HUES64 (cell line): ENCODE results near the gene NEU3.
"Not testable (repeated sequence)": the region's sequence is repeated elsewhere in the genome, so short reads cannot be mapped to it uniquely, and the experiment has no call there.

Experiments used
- H3K27ac ChIP-seq: 2 replicates; pipeline ENCODE4 v1.7.0; 2013; ENCODE audit warnings: low read depth, low read length, inconsistent platforms
- H3K27me3 ChIP-seq: 2 replicates; pipeline ENCODE4 v1.6.1; 2013; ENCODE audit warnings: mild to moderate bottlenecking, low read length; ENCODE audit not compliant: insufficient read depth
- H3K36me3 ChIP-seq: 2 replicates; pipeline ENCODE4 v1.6.1; 2013; ENCODE audit warnings: mild to moderate bottlenecking, low read length; ENCODE audit not compliant: insufficient read depth
- H3K4me1 ChIP-seq: 2 replicates; pipeline ENCODE4 v1.6.1; 2013; ENCODE audit warnings: mild to moderate bottlenecking, low read length, moderate library complexity; ENCODE audit not compliant: insufficient read depth
- H3K4me3 ChIP-seq: 2 replicates; pipeline ENCODE4 v1.5.1; 2013; ENCODE audit warnings: mild to moderate bottlenecking, low read length, moderate library complexity
- H3K9ac ChIP-seq: 2 replicates; pipeline ENCODE4 v1.6.1; 2013; ENCODE audit warnings: mild to moderate bottlenecking, low read depth, low read length
- H3K9me3 ChIP-seq: 2 replicates; pipeline ENCODE4 v1.6.1; 2013; ENCODE audit warnings: low read depth, low read length; ENCODE audit not compliant: insufficient read depth
- WGBS: fragments of 150-250, 120-280 bp; methylation state at CpG from one replicate; pipeline ENCODE4 v1.1.7; 2013; ENCODE audit warnings: missing lambda C conversion rate; 5-methylcytosine and 5-hydroxymethylcytosine counted together

The NEU3 gene

GRCh38 chr11:75029836-75030631 is 41.3 kb downstream of the NEU3 start:
- H3K9ac ChIP-seq, result no peak overlapping the region
- H3K36me3 ChIP-seq, result no peaks in the 10 kb centered on the region
- no peak overlapping the region for H3K27ac ChIP-seq
- no peaks in the 10 kb centered on the region for H3K9me3 ChIP-seq
- WGBS, result 80% methylated on average over 6 of the region's 6 CpGs
- no peaks in the 10 kb centered on the region for H3K4me1 ChIP-seq
- no peak overlapping the region for H3K4me3 ChIP-seq
- H3K27me3 ChIP-seq, result no peaks in the 10 kb centered on the region

- 81% methylated on average over 4 of the region's 4 CpGs for WGBS
- no peaks in the 10 kb centered on the region for H3K36me3 ChIP-seq
- no peak overlapping the region for H3K9ac ChIP-seq
- no peaks in the 10 kb centered on the region for H3K27me3 ChIP-seq
- no peaks in the 10 kb centered on the region for H3K9me3 ChIP-seq
- no peaks in the 10 kb centered on the region for H3K4me1 ChIP-seq
- no peak overlapping the region for H3K27ac ChIP-seq
- no peak overlapping the region for H3K4me3 ChIP-seq
These were observed 42.6 kb downstream of the NEU3 start for GRCh38 chr11:75031224-75031753.

GRCh38 chr11:75031771-75032549 is 43.2 kb downstream of the NEU3 start:
- no peak overlapping the region for H3K9ac ChIP-seq

GRCh38 chr11:75032550-75032935 is 43.8 kb downstream of the NEU3 start:
- H3K4me1 ChIP-seq, result no peaks in the 10 kb centered on the region
- no peak overlapping the region for H3K4me3 ChIP-seq
- H3K9ac ChIP-seq, result no peak overlapping the region
- no peaks in the 10 kb centered on the region for H3K27me3 ChIP-seq
- H3K9me3 ChIP-seq, result no peaks in the 10 kb centered on the region
- no peaks in the 10 kb centered on the region for H3K36me3 ChIP-seq
- H3K27ac ChIP-seq, result no peak overlapping the region
- 94% methylated on average over 3 of the region's 3 CpGs for WGBS

More at GRCh38 chr11:75031771-75032549, 43.2 kb downstream of the NEU3 start:
- no peaks in the 10 kb centered on the region for H3K4me1 ChIP-seq
- no peaks in the 10 kb centered on the region for H3K9me3 ChIP-seq
- no peak overlapping the region for H3K27ac ChIP-seq
- WGBS, result 72% methylated on average over 8 of the region's 8 CpGs
- no peak overlapping the region for H3K4me3 ChIP-seq
- H3K36me3 ChIP-seq, result no peaks in the 10 kb centered on the region
- H3K27me3 ChIP-seq, result no peaks in the 10 kb centered on the region

GRCh38 chr11:75033916-75034315 is 45.2 kb downstream of the NEU3 start:
- 94% methylated on average over 3 of the region's 3 CpGs for WGBS
- no peak overlapping the region for H3K9ac ChIP-seq
- H3K27me3 ChIP-seq, result no peaks in the 10 kb centered on the region

GRCh38 chr11:75035256-75035655 is 46.5 kb downstream of the NEU3 start:
- whole genome bisulfite sequencing, result 94% methylated on average over 5 of the region's 5 CpGs
- H3K4me3 ChIP-seq, result no peak overlapping the region
- H3K27me3 ChIP-seq, result no peaks in the 10 kb centered on the region
- no peaks in the 10 kb centered on the region for H3K36me3 ChIP-seq
- H3K4me1 ChIP-seq, result no peaks in the 10 kb centered on the region
- H3K27ac ChIP-seq, result no peak overlapping the region
- H3K9me3 ChIP-seq, result no peaks in the 10 kb centered on the region
- H3K9ac ChIP-seq, result no peak overlapping the region

More at GRCh38 chr11:75033916-75034315, 45.2 kb downstream of the NEU3 start:
- Histone ChIP-seq H3K9me3 (no peaks in the 10 kb centered on the region), H3K4me1 (no peaks in the 10 kb centered on the region), H3K27ac (no peak overlapping the region), H3K36me3 (no peaks in the 10 kb centered on the region), H3K4me3 (no peak overlapping the region)

- Histone ChIP-seq H3K9ac (no peak overlapping the region), H3K4me3 (no peak overlapping the region), H3K27me3 (no peaks in the 10 kb centered on the region), H3K36me3 (no peaks in the 10 kb centered on the region), H3K9me3 (no peaks in the 10 kb centered on the region), H3K4me1 (no peaks in the 10 kb centered on the region), H3K27ac (no peak overlapping the region)
- 89% methylated on average over 3 of the region's 3 CpGs for WGBS
These were observed 47.3 kb downstream of the NEU3 start for GRCh38 chr11:75035911-75036565.

- no peak overlapping the region for H3K27ac ChIP-seq
- H3K9ac ChIP-seq, result no peak overlapping the region
- WGBS, result 91% methylated on average over 11 of the region's 11 CpGs
- no peaks in the 10 kb centered on the region for H3K4me1 ChIP-seq
- no peaks in the 10 kb centered on the region for H3K36me3 ChIP-seq
- H3K27me3 ChIP-seq, result no peaks in the 10 kb centered on the region
- no peaks in the 10 kb centered on the region for H3K9me3 ChIP-seq
- no peak overlapping the region for H3K4me3 ChIP-seq
These were observed 51.5 kb downstream of the NEU3 start for GRCh38 chr11:75040167-75040770.

GRCh38 chr11:75041263-75041662 is 52.5 kb downstream of the NEU3 start:
- Histone ChIP-seq H3K9me3 (no peaks in the 10 kb centered on the region), H3K36me3 (no peaks in the 10 kb centered on the region), H3K27ac (no peak overlapping the region), H3K9ac (no peak overlapping the region), H3K4me1 (no peaks in the 10 kb centered on the region), H3K4me3 (no peak overlapping the region), H3K27me3 (no peaks in the 10 kb centered on the region)
- WGBS, result 74% methylated on average over 2 of the region's 2 CpGs

GRCh38 chr11:75041821-75042220 is 53.1 kb downstream of the NEU3 start:
- not testable (repeated sequence) for H3K4me1 ChIP-seq, H3K27me3 ChIP-seq
- no CpG with 5 or more reads among the region's 3 CpGs for WGBS

More at GRCh38 chr11:75041821-75042220, 53.1 kb downstream of the NEU3 start:
- not testable (repeated sequence) for H3K9me3 ChIP-seq, H3K4me3 ChIP-seq, H3K36me3 ChIP-seq, H3K27ac ChIP-seq, H3K9ac ChIP-seq
